GM12878 (cell line): Measurements from ENCODE around the gene TRAPPC4. TPM values are rescaled to one million over a fixed set of nuclear protein-coding genes. Genes with fewer than 3 reads are reported as not detected.

ENCODE experiments used
- ATF7 ChIP-seq: fragments of 450-650 bp; IDR thresholded peaks from 2 replicates; pipeline ENCODE4 v1.6.1; 2016; ENCODE audit warnings: low read depth, mild to moderate bottlenecking
- CBX3 ChIP-seq: fragments of 200-600 bp; sonication (generic); IDR thresholded peaks from 2 replicates; pipeline ENCODE4 v1.6.1; 2016; ENCODE audit warnings: low read depth, borderline replicate concordance
- CEBPB ChIP-seq, 2 experiments: fragments of 150-350 bp in 1 of 2; IDR thresholded peaks; 2 replicates each; pipeline ENCODE4 v1.6.1; 2012 to 2014; ENCODE audit warnings: low read depth in 2 of 2, low read length in 2 of 2, borderline replicate concordance in 1 of 2, inconsistent platforms in 1 of 2
- CHD2 ChIP-seq: IDR thresholded peaks from 2 replicates; pipeline ENCODE4 v1.6.1; 2011; ENCODE audit warnings: low read depth, low read length, improper control_type of control experiment, borderline replicate concordance
- IRF4 ChIP-seq: IDR thresholded peaks from 2 replicates; pipeline ENCODE4 v1.6.1; 2011; ENCODE audit warnings: low read depth, low read length
- IRF5 ChIP-seq: fragments of 450-650 bp; IDR thresholded peaks from 2 replicates; pipeline ENCODE4 v1.6.1; 2017; ENCODE audit warnings: borderline replicate concordance
- KDM1A ChIP-seq: fragments of 200-600 bp; sonication (generic); IDR thresholded peaks from 2 replicates; pipeline ENCODE4 v1.6.1; 2016; ENCODE audit warnings: borderline replicate concordance
- NBN ChIP-seq: fragments of 450-650 bp; IDR thresholded peaks from 2 replicates; pipeline ENCODE4 v1.6.1; 2016
- NR2F1 ChIP-seq: fragments of 450-650 bp; conservative IDR thresholded peaks from 2 replicates; pipeline ENCODE4 v1.6.1; 2017; ENCODE audit warnings: mild to moderate bottlenecking
- PAX8 ChIP-seq: fragments of 450-650 bp; IDR thresholded peaks from 2 replicates; pipeline ENCODE4 v1.6.1; 2017; ENCODE audit warnings: mild to moderate bottlenecking, moderate library complexity
- RAD51 ChIP-seq: fragments of 450-650 bp; IDR thresholded peaks from 2 replicates; pipeline ENCODE4 v1.6.1; 2016; ENCODE audit warnings: moderate library complexity, mild to moderate bottlenecking, inconsistent platforms
- SIN3A ChIP-seq: IDR thresholded peaks from 2 replicates; pipeline ENCODE4 v1.6.1; 2012; ENCODE audit warnings: low read depth, low read length, improper control_type of control experiment
- TAF1 ChIP-seq: IDR thresholded peaks from 2 replicates; pipeline ENCODE4 v1.6.1; 2011; ENCODE audit warnings: mild to moderate bottlenecking, low read depth, low read length, borderline replicate concordance
- TCF7 ChIP-seq: IDR thresholded peaks from 2 replicates; pipeline ENCODE4 v1.6.1; 2014; ENCODE audit warnings: antibody characterized with exemption, borderline replicate concordance
- ZNF687 ChIP-seq: fragments of 450-650 bp; IDR thresholded peaks from 2 replicates; pipeline ENCODE4 v1.6.1; 2017; ENCODE audit warnings: mild to moderate bottlenecking, moderate library complexity
- polyA plus RNA-seq, 11 experiments: library from polyadenylated mRNA; depleted of rRNA in 4 of 11; unstranded in 6 of 11; stranded (reverse) in 5 of 11; fragments of >200 nt; fragmentation: Nextera tagmentation in 4 of 11; fragmentation: Illumina TruSeq in 1 of 11; extraction: Ambion mirVana in 4 of 11; extraction: Trizol in 1 of 11; gene quantifications; 1 replicate in 1 of 11; 2 replicates in 10 of 11; pipeline versions ENCODE4 v1.2.1 to v1.2.3, GENCODE V29; 2011 to 2016; ENCODE audit warnings: inconsistent platforms in 2 of 11, missing spikeins in 2 of 11, low read depth in 1 of 11
- total RNA-seq, 4 experiments: library from RNA; depleted of rRNA in 3 of 4; stranded (reverse); fragments of >200 nt in 3 of 4; fragmentation: Illumina TruSeq in 1 of 4; extraction: Trizol in 1 of 4; gene quantifications; 2 replicates each; pipeline versions ENCODE4 v1.2.1 to v1.2.3, GENCODE V29; 2013 to 2021
- TF ChIP-seq, protein P1 (sequence below): fragments of 450-650 bp; formaldehyde crosslinking; IDR thresholded peaks from 2 replicates; pipeline ENCODE4 v1.4.0; 2022; ENCODE audit warnings: mild to moderate bottlenecking, moderate library complexity
- TF ChIP-seq, protein P2 (sequence below): IDR thresholded peaks from 2 replicates; pipeline ENCODE4 v1.6.1; 2011; ENCODE audit warnings: borderline replicate concordance, low read depth, mild to moderate bottlenecking, moderate library complexity, low read length; ENCODE audit not compliant: insufficient read depth, poor library complexity, severe bottlenecking

TRAPPC4 gene
- total and polyA plus RNA-seq, 10 of the 15 experiments (the other 5 are each of a cell fraction or from before 2014, with no cell fraction given) = 61.6 to 231 (median 98.8) TPM

- TF ChIP-seq IRF4 (0 out of 2 replicates have a peak, but pooled peaks have one; percentile 8), RAD51 (peak; percentile 99), NR2F1 (peak; percentile 55; the same call in 1 of the 2 replicates), IRF5 (no peak), CBX3 (no peak), CHD2 (no peak), ZNF687 (peak; percentile 52), KDM1A (no peak), PAX8 (peak; percentile 54; the same call in 1 of the 2 replicates), ATF7 (peak; percentile 64), NBN (peak; percentile 79), TCF7 (no peak), CEBPB (IDR thresholded peaks at IDR 0.05; ENCODE audit: borderline replicate concordance in 1 of 2, low read depth in 2 of 2, low read length in 2 of 2) (no peak), SIN3A (peak; percentile 96), TAF1 (peak; percentile 80)
- TF ChIP-seq, protein P1, sequence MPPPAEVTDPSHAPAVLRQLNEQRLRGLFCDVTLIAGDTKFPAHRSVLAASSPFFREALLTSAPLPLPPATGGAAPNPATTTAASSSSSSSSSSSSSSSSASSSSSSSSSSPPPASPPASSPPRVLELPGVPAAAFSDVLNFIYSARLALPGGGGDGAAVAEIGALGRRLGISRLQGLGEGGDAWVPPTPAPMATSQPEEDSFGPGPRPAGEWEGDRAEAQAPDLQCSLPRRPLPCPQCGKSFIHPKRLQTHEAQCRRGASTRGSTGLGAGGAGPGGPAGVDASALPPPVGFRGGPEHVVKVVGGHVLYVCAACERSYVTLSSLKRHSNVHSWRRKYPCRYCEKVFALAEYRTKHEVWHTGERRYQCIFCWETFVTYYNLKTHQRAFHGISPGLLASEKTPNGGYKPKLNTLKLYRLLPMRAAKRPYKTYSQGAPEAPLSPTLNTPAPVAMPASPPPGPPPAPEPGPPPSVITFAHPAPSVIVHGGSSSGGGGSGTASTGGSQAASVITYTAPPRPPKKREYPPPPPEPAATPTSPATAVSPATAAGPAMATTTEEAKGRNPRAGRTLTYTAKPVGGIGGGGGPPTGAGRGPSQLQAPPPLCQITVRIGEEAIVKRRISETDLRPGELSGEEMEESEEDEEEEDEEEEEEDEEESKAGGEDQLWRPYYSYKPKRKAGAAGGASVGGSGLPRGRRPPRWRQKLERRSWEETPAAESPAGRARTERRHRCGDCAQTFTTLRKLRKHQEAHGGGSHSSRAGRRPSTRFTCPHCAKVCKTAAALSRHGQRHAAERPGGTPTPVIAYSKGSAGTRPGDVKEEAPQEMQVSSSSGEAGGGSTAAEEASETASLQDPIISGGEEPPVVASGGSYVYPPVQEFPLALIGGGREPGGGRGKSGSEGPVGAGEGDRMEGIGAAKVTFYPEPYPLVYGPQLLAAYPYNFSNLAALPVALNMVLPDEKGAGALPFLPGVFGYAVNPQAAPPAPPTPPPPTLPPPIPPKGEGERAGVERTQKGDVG = peak; percentile 57; the same call in 1 of the 2 replicates
- TF ChIP-seq, protein P2, sequence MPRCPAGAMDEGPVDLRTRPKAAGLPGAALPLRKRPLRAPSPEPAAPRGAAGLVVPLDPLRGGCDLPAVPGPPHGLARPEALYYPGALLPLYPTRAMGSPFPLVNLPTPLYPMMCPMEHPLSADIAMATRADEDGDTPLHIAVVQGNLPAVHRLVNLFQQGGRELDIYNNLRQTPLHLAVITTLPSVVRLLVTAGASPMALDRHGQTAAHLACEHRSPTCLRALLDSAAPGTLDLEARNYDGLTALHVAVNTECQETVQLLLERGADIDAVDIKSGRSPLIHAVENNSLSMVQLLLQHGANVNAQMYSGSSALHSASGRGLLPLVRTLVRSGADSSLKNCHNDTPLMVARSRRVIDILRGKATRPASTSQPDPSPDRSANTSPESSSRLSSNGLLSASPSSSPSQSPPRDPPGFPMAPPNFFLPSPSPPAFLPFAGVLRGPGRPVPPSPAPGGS = peak; percentile 45
These were observed 49.0 kb downstream of the TRAPPC4 start, which contains the start of gene VPS11 (continued) for GRCh38 chr11:119067371-119068222.
